Skeletal muscle cell (primary cell): ENCODE measurements around the gene IPPK.
"Not testable (repeated sequence)": the region's sequence is repeated elsewhere in the genome, so short reads cannot be mapped to it uniquely, and the experiment has no call there.

Source experiments
- DNase-seq: peaks from one replicate; pipeline ENCODE4 v3.0.0-alpha.2; 2010; ENCODE audit warnings: low read depth
- H3K4me3 ChIP-seq: 2 replicates; pipeline ENCODE4 v1.5.1; 2011; ENCODE audit warnings: low read depth, mild to moderate bottlenecking, control low read depth, low read length, moderate library complexity

IPPK gene

GRCh38 chr9:92642041-92642451 is 27.9 kb downstream of the IPPK start:
- no peak for DNase-seq
- no peak overlapping the region for H3K4me3 ChIP-seq

GRCh38 chr9:92641092-92641809 is 28.7 kb downstream of the IPPK start:
- H3K4me3 ChIP-seq = no peak overlapping the region
- DNase-seq = no peak

- H3K4me3 ChIP-seq = no peak overlapping the region
- DNase-seq = no peak
Observed at GRCh38 chr9:92640398-92641091, 29.4 kb downstream of the IPPK start.

GRCh38 chr9:92639791-92640271 is 30.1 kb downstream of the IPPK start:
- DNase-seq = no peak
- H3K4me3 ChIP-seq = no peak overlapping the region

GRCh38 chr9:92639124-92639523 is 30.8 kb downstream of the IPPK start:
- DNase-seq = no peak
- H3K4me3 ChIP-seq = no peak overlapping the region

- DNase-seq = no peak
Observed at GRCh38 chr9:92638621-92639101, 31.3 kb downstream of the IPPK start.

DNA sequence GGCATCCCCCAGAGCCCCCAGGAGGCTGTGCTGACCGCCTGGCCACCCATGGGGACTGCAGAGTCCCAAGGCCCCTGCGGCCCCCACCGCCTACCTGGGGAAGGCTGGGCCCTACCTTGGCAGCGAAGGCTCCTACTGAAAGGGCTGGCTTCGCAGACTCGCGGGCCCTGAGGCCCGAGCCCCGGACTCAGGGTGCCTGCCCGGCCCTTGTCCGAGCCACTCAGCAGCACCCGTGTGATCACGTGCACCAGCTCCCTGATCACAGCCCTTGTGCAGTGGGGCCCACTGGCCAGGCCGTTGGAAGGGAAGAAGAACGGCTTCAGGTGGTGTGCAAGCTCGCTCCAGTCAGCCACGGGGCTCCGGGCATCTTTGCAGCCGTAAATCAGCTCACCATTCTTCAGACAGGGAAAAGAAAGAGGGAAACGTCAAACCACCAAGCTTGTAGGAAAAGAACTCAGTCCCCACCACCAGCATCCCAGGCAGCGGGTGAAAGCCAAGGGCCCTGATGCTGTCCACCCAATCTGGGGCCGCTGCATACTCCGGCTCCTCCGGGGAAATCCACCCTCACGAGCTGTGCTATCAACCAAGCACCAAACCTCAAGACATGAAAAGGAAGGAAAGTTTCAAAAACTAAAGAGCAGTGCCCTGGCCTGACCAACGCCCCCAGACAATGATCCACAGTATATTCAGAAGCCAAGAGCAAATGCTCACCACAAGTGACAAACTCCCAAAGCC is 31.9 kb downstream of the IPPK start:
- no peak overlapping the region for H3K4me3 ChIP-seq
- DNase-seq = no peak

More at GRCh38 chr9:92638621-92639101, 31.3 kb downstream of the IPPK start:
- H3K4me3 ChIP-seq = no peak overlapping the region

GRCh38 chr9:92637326-92637725 is 32.6 kb downstream of the IPPK start:
- H3K4me3 ChIP-seq = no peak overlapping the region
- no peak for DNase-seq

DNA sequence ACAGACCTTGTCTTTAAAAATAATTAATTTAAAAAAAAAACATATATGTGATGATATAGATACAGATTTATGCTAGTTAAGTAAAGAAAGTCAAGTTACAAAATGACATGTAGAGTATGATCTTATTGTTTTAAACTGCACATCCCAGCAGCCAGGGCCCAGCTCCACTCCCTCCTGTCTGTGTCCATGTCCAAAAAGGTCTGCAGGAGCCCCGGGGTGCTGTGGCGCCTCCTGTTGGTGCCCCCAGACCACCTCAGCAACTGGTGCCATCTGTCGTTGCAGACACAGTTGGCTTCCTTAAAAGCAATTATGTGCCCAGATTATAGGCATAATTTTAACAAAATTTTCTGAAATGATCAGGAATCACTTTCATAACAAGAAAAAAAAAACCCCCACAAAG is 33.3 kb downstream of the IPPK start:
- DNase-seq = no peak
- H3K4me3 ChIP-seq = no peak overlapping the region

- DNase-seq = no peak
- H3K4me3 ChIP-seq = no peak overlapping the region
Observed at GRCh38 chr9:92635760-92636159, 34.2 kb downstream of the IPPK start.

- no peak overlapping the region for H3K4me3 ChIP-seq
- DNase-seq = no peak
Observed at GRCh38 chr9:92634712-92635605, 35.0 kb downstream of the IPPK start.

GRCh38 chr9:92633614-92634278 is 36.2 kb downstream of the IPPK start:
- no peak for DNase-seq
- no peak overlapping the region for H3K4me3 ChIP-seq

- DNase-seq = no peak
- H3K4me3 ChIP-seq = no peak overlapping the region
Observed at GRCh38 chr9:92632641-92633040, 37.3 kb downstream of the IPPK start.

GRCh38 chr9:92631452-92632343 is 38.2 kb downstream of the IPPK start:
- no peak overlapping the region for H3K4me3 ChIP-seq
- no peak for DNase-seq

DNA sequence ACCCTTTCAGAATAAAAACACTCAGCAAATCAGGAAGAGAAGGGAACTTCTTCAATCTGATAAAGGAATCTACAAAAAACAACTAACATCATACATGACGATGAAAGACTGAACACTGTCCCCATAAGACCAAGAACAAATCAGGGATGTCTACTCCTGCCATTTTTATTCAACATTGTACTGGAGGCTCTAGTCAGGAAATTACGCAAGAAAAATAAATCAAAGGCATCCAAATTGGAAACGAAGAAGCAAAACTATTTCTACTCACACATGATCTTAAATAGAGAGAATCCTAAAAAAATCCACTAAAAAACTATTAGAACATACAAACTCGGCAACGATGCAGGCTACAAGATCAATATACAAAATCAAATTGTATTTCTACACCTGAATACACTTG is 42.3 kb downstream of the IPPK start:
- DNase-seq = no peak
- H3K4me3 ChIP-seq = no peak overlapping the region

DNA sequence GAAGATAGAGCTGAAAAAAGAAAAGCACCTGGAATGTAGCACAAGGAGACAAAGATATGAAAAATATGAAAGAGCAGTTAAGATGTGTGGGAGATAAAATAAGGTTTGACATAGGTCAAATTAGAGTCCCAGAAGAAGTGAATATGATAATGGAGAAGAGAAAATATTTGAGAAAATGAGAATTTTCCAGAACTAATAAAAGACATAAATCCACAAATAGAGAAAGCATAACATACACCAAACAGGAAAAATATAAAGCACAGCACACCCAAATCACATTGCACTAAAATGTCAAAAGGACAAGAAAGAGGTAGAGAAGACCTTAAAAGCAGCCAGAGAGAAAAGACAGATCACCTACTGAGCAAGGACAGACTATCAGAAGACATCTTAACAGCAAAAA is 43.4 kb downstream of the IPPK start:
- H3K4me3 ChIP-seq = no peak overlapping the region
- no peak for DNase-seq

- DNase-seq, H3K4me3 ChIP-seq: not testable (repeated sequence)
Observed at GRCh38 chr9:92623936-92624335, 46.0 kb downstream of the IPPK start.

- H3K4me3 ChIP-seq = no peak overlapping the region
Observed at GRCh38 chr9:92620845-92621244, 49.1 kb downstream of the IPPK start.

More at GRCh38 chr9:92620845-92621244, 49.1 kb downstream of the IPPK start:
- DNase-seq = no peak
